CD4-positive, alpha-beta T cell (primary cell): ENCODE measurements around the gene SERF2. TPM values are rescaled to one million over a fixed set of nuclear protein-coding genes. Genes with fewer than 3 reads are reported as not detected.
"Not testable (repeated sequence)": the region's sequence is repeated elsewhere in the genome, so short reads cannot be mapped to it uniquely, and the experiment has no call there.

Source experiments
- ATAC-seq: fragments of 200-7000 bp; cut with Tn5 transposase; one replicate; pipeline ENCODE4 v1.10.0; 2022; ENCODE audit warnings: mild to moderate bottlenecking; ENCODE audit not compliant: poor library complexity
- CTCF ChIA-PET: fragments of 350-600 bp; sonication (Branson Sonifier 250); formaldehyde crosslinking; loops from one replicate; lab custom pipeline; 2021; ENCODE audit warnings: antibody characterized with exemption, inconsistent platforms; lab: Charles Lee
- POLR2A ChIA-PET: fragments of 350-600 bp; sonication (Branson Sonifier 250); formaldehyde crosslinking; loops from one replicate; lab custom pipeline; 2021; ENCODE audit warnings: antibody characterized with exemption, inconsistent platforms; lab: Charles Lee
- DNase-seq, 14 experiments: peaks; one replicate each; pipeline ENCODE4 v3.0.0-alpha.2; 2013 to 2020; ENCODE audit warnings: mixed read lengths in 2 of 14
- H3K27ac ChIP-seq, 2 donors: one replicate each; pipeline versions ENCODE4 v1.5.1 to v1.7.0; 2013; ENCODE audit warnings: low read length in 2 of 2, low read depth in 1 of 2, mild to moderate bottlenecking in 1 of 2
- H3K27me3 ChIP-seq, 2 experiments: 1 replicate in 1 of 2; 2 replicates in 1 of 2; pipeline versions ENCODE4 v1.6.1 to v1.7.0; 2013; ENCODE audit warnings: low read length in 2 of 2, control low read depth in 1 of 2, mild to moderate bottlenecking in 1 of 2, moderate library complexity in 1 of 2; ENCODE audit not compliant: insufficient read depth in 2 of 2, control insufficient read depth in 1 of 2
- H3K36me3 ChIP-seq: one replicate; pipeline ENCODE4 v1.6.1; 2013; ENCODE audit warnings: low read length, control low read depth; ENCODE audit not compliant: insufficient read depth
- H3K4me1 ChIP-seq: one replicate; pipeline ENCODE4 v1.6.1; 2013; ENCODE audit warnings: low read length, control low read depth; ENCODE audit not compliant: insufficient read depth
- H3K4me3 ChIP-seq: one replicate; pipeline ENCODE4 v1.5.1; 2013; ENCODE audit warnings: mild to moderate bottlenecking, low read length, moderate library complexity
- H3K9me3 ChIP-seq, 2 experiments: 1 replicate in 1 of 2; 2 replicates in 1 of 2; pipeline versions ENCODE4 v1.6.1 to v1.7.0; 2013; ENCODE audit warnings: low read length in 2 of 2, mild to moderate bottlenecking in 2 of 2, control low read depth in 1 of 2, moderate library complexity in 1 of 2; ENCODE audit not compliant: control insufficient read depth in 1 of 2, insufficient read depth in 1 of 2
- H3K27ac Mint-ChIP-seq: one replicate; pipeline ENCODE4 v1.8.0; 2020; ENCODE audit warnings: mixed read lengths
- H3K27me3 Mint-ChIP-seq: one replicate; pipeline ENCODE4 v1.8.0; 2021; ENCODE audit warnings: mixed read lengths
- H3K36me3 Mint-ChIP-seq: one replicate; pipeline ENCODE4 v1.8.0; 2021; ENCODE audit warnings: low read depth, mixed read lengths
- H3K4me1 Mint-ChIP-seq: one replicate; pipeline ENCODE4 v1.8.0; 2021; ENCODE audit warnings: low read depth, mixed read lengths
- H3K4me3 Mint-ChIP-seq: one replicate; pipeline ENCODE4 v1.8.0; 2020; ENCODE audit warnings: mild to moderate bottlenecking, mixed read lengths
- H3K9me3 Mint-ChIP-seq: one replicate; pipeline ENCODE4 v1.8.0; 2020; ENCODE audit warnings: mixed read lengths
- intact Hi-C, 2 experiments: fragments of 100-400 bp; cut with DNase I in 1 of 2; cut with micrococcal nuclease in 1 of 2; formaldehyde crosslinking; loops; one replicate each; pipeline versions ENCODE4 v1.15.1 to v1.9.0; 2023 to 2025; cut with DNase I, micrococcal nuclease
- total RNA-seq, 174 experiments: library from RNA in 2 of 174; stranded (reverse) in 2 of 174; gene quantifications; one replicate each; pipeline ENCODE4 v1.2.3 and lab custom pipeline; 2021 to 2026
- TF ChIP-seq, protein P1 (sequence below): fragments of 200-600 bp; IDR thresholded peaks from one replicate; pipeline ENCODE4 v1.8.0; 2022; ENCODE audit warnings: antibody characterized with exemption, mild to moderate bottlenecking

SERF2 gene
- total RNA-seq, 2 experiments from 2014 or later: 319 to 323 TPM

DNA sequence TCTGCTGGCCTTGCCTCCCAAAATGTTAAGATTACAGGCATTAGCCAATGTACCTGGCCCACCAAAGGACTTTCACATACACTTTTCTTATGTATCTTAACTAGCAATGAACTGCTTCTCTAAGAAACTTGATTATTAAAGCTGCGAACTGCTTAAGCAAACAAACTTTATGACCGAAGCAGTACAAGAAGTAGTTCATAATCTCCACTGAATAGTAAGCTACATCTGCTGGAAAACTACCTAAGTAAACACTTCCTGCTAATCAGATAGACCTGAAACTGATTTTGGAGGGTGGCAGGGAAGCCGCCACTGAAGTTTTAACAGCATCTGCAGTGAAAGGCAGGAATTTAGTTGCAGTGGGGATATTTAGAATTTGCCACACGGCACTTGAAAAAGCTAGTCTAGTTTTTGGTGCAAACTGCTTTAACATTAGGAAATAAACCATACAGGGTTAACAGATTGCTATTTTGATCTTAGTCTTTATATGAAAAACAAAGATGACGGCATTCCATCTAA lies 16.4 kb downstream of the SERF2 start:
- no peak for ATAC-seq
- Mint-ChIP-seq H3K4me1 (peaks cover 4% of the 10 kb centered on the region), H3K4me3 (no peak overlapping the region), H3K36me3 (peaks cover 81% of the 10 kb centered on the region), H3K27me3 (no peaks in the 10 kb centered on the region), H3K27ac (no peak overlapping the region), H3K9me3 (no peaks in the 10 kb centered on the region)
- H3K4me3 ChIP-seq: no peak overlapping the region
- H3K27me3 ChIP-seq: no peaks in the 10 kb centered on the region
- POLR2A ChIA-PET: interaction anchor here (1.1 kb wide), 1 partner anchor 16 kb away, joined by 4 read pairs; the partner anchor contains the start of gene MFAP1
- intact Hi-C loops: no loop called here
- H3K9me3 ChIP-seq: no peaks in the 10 kb centered on the region
- no peaks in the 10 kb centered on the region for H3K4me1 ChIP-seq
- peaks cover 81% of the 10 kb centered on the region for H3K36me3 ChIP-seq
- no peak overlapping the region for H3K27ac ChIP-seq
- CTCF ChIA-PET: interaction anchor here (1.6 kb wide), 1 partner anchor 16 kb away, joined by 4 read pairs; the partner anchor contains the start of gene SERF2
- TF ChIP-seq, protein P1, sequence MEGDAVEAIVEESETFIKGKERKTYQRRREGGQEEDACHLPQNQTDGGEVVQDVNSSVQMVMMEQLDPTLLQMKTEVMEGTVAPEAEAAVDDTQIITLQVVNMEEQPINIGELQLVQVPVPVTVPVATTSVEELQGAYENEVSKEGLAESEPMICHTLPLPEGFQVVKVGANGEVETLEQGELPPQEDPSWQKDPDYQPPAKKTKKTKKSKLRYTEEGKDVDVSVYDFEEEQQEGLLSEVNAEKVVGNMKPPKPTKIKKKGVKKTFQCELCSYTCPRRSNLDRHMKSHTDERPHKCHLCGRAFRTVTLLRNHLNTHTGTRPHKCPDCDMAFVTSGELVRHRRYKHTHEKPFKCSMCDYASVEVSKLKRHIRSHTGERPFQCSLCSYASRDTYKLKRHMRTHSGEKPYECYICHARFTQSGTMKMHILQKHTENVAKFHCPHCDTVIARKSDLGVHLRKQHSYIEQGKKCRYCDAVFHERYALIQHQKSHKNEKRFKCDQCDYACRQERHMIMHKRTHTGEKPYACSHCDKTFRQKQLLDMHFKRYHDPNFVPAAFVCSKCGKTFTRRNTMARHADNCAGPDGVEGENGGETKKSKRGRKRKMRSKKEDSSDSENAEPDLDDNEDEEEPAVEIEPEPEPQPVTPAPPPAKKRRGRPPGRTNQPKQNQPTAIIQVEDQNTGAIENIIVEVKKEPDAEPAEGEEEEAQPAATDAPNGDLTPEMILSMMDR: no peak
- no peak for DNase-seq

DNA sequence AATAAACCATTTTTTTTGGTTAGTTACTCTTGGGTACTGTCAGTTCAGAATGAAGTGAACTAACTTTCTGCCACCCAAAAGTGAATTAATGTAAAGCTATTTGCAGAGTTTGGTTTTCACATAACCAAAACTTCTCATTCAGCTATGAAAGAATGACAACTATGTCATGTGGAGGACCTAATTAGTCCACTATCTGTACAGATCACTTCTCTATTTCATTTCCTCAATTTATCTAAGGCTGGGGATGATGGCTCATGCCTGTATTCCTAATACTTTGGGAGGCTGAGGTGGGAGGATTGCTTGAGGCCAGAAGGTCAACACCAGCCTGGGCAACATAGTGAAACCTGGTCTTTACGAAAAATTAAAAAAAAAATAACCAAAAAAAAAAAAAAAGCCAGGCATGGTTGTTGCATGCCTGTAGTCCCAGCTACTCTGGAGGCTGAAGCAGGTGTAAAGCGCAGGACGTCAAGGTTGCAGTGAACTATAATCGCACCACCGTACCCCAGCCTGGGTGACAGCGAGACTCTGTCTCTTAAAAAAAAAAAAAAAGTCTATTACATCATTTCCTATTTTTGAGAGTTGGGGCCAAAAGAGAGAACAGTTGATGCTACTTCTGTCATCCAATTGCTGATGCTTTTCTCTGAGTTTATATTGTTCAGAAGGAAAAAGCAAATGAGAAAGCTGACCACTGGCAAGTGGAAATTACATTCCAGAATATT lies 17.0 kb downstream of the SERF2 start:
- intact Hi-C loops: no loop called here
- H3K4me1 ChIP-seq: no peaks in the 10 kb centered on the region
- no peak overlapping the region for H3K27ac ChIP-seq
- peaks cover 84% of the 10 kb centered on the region for H3K36me3 ChIP-seq
- DNase-seq (no peak), ATAC-seq (no peak)
- Mint-ChIP-seq H3K27ac (no peak overlapping the region), H3K9me3 (no peaks in the 10 kb centered on the region), H3K4me3 (no peak overlapping the region), H3K36me3 (peaks cover 84% of the 10 kb centered on the region), H3K4me1 (peaks cover 4% of the 10 kb centered on the region), H3K27me3 (no peaks in the 10 kb centered on the region)
- POLR2A ChIA-PET: interaction anchor here (1.1 kb wide), 2 partner anchors 9 to 16 kb away, joined by 3 to 4 read pairs; partner anchors contain the start of genes HYPK, MFAP1 and SERINC4
- no peak overlapping the region for H3K4me3 ChIP-seq
- no peaks in the 10 kb centered on the region for H3K27me3 ChIP-seq
- CTCF ChIA-PET: interaction anchor here (0.8 to 1.6 kb wide), 4 partner anchors 9 to 33 kb away, joined by 3 to 5 read pairs (median 4); partner anchors contain the start of genes ELL3, HYPK, SERF2 and SERINC4
- no peaks in the 10 kb centered on the region for H3K9me3 ChIP-seq
- TF ChIP-seq, protein P1: no peak

DNA sequence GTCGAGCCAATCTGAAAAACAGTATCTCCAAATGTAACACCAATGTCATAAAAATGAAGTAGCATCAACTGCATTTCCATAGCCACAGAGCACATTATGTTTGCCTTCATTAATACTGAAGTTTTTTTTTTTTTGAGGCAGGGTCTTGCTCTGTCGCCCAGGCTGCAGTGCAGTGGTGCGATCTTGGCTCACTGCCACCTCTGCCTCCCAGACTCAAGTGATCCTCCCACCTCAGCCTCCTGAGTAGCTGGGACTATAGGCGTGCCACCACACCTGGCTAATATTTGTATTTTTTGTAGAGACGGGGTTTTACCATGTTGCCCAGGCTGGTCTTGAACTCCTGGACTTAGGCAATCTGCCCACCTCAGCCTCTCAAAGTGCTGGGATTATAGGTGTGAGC lies 22.9 kb downstream of the SERF2 start:
- ChIA-PET POLR2A (interaction anchor here (1.4 kb wide), 1 partner anchor 15 kb away, joined by 5 read pairs; the partner anchor contains the start of gene HYPK), CTCF (interaction anchor here (1.0 kb wide), 1 partner anchor 38 kb away, joined by 3 read pairs; the partner anchor contains the start of gene ELL3)
- H3K4me3 ChIP-seq, H3K27ac Mint-ChIP-seq, H3K27ac ChIP-seq, DNase-seq, H3K27me3 Mint-ChIP-seq, ATAC-seq, H3K4me1 Mint-ChIP-seq, H3K27me3 ChIP-seq, H3K4me3 Mint-ChIP-seq, H3K9me3 ChIP-seq, H3K9me3 Mint-ChIP-seq, intact Hi-C loops: not testable (repeated sequence)
- peaks cover 67% of the 10 kb centered on the region for H3K36me3 Mint-ChIP-seq
- H3K36me3 ChIP-seq: peaks cover 72% of the 10 kb centered on the region
- H3K4me1 ChIP-seq: peaks cover 15% of the 10 kb centered on the region
